Middle frontal gyrus (tissue), 1 donor: ENCODE data around the gene CYLD.

Experiments
- DNase-seq: peaks from one replicate; pipeline ENCODE4 v3.0.0-alpha.2; 2015; ENCODE audit warnings: low spot score; ENCODE audit errors: extremely low spot score

CYLD gene

DNA sequence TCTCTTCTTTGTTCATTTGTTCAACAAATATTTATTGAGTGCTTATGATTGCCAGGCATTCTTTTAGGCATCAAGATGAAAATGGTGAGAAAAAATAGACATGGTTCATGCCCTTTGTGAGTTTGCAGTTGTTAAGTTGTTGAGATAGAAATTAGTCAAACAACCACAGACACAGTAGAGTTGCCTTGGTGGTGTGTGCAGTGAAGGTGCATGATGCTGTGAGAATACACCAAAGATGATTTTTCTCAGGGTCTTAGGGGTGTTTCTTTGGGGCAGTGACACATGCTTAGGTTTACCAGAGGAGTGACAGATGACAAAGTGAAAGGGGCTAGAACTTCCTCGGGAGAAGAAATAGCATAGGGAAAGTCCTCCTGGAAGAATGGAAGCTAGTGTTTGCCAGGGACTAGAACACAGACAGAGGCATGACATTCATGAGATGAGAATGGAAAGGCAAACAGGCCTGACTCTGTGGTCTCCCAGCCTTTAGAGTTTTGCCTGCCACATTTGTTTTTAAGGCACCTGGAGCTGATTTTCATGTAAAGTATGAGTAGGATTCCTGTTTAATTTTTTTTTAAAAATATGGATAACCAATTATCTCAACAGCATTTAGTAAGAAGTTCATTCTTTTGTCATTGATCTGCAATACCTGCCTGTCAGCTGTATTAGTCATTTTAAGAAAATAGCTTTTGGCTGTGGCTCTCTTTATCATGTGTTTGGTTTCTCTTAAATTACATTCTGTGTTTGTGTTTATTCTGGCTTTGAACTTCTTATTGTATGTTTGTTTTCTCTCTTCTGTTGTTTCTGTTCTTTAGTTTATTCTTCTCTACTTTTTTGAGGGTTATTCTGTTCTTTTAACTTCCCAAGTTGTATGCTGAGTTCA, 36.6 kb downstream of the CYLD start:
- no peak for DNase-seq

DNA sequence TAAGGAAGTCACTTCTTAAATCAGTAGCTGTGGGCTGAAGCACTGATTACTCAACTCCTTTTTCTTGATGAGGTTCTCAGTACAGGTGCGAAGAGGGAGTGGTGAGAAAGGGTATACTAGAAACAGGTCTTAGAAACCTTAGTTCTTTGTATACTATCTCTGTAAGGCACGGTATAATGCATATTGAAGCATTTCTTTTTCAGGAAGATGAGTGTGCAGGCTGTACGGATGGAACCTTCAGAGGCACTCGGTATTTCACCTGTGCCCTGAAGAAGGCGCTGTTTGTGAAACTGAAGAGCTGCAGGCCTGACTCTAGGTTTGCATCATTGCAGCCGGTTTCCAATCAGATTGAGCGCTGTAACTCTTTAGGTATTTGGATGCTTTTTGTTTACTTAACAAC, 39.2 kb downstream of the CYLD start:
- DNase-seq = no peak

DNA sequence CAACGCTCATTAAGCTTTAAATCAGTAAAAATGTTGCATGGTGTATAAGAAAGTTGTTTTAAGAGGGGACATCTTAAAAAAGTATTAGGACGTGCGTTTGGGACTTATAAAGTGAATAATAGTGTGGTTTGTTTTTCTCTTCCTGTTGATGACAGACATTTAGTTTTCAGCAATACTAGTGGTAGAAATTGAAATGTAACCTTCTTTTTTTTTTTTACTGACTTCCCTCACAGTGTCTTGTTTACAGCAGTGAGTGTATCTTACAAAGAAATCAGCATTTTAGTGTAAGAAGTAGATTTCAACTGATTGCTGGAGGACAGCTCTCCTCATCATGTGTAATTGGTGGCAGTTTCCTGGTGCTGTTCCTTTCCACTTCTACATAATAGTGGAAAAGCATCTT, 39.6 kb downstream of the CYLD start:
- no peak for DNase-seq

DNA sequence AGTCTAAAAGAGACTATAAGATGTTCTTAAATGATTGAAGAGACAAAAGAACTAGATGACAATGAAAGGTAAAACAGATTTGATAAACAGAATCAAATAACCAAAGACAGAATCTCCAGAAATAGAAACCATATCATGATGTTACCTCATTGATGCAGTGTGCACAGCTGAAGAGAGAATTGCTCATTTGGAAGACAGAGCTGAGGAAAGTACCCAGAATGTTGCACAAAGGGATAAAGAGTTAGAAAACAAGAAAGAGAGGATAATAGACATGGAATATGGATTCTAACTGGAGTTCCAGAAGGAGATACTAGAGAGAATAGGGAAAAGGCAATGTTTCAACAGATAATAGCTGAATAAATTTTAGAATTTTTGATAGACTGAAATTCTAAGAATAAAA, 47.9 kb downstream of the CYLD start:
- DNase-seq = no peak

DNA sequence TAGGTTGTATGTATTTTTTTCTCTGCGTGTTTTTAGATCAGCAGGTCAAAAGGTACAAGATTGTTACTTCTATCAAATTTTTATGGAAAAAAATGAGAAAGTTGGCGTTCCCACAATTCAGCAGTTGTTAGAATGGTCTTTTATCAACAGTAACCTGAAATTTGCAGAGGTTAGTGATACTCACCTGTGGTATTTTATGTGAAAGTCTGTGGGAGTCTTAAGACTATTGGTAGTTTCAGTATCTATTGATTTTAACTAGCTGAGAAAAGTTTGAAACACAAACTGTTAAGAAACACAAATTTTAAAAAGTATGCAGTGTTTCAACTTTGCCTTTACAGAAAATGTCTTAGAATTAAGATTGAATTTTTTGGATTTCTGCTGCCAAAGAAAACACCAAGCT, 49.6 kb downstream of the CYLD start:
- no peak for DNase-seq

DNA sequence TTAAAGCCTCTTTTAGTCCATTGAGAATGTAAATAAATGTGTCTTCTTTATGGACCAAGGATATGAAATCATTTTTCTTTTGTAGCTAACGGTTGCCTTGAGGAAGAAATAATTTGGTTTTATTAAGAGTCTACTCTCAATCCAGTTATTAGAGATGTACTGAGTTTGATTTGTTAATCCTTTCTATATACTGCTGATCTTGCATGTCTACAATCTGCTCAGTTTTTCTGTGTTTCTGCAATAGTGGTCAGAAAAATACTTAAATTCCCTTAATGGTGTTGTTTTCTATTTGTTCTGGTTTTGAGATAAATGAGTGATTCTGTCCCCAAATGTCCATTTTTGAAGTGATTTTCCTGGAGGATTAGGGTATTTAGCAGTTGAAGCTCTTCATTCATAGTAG, 54.9 kb downstream of the CYLD start:
- DNase-seq = no peak

DNA sequence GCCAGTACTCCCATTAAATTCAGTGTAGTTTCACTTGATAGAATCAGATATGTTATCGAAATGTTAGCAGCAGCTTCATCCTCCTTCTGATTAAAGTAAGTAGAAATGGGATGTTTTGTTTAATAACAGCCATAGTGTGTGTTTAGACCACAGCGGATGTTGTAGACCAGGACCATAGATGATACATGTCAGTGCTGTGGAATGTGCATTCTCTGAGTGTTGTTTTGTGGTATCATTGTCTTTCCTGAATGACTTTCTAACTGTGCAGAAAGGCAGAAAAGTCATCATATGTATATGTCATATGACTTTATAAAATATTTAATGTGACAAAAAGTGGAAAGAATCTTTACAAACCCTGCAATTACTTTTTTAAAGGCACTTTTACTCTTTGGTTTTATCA, 55.6 kb downstream of the CYLD start:
- no peak for DNase-seq

DNA sequence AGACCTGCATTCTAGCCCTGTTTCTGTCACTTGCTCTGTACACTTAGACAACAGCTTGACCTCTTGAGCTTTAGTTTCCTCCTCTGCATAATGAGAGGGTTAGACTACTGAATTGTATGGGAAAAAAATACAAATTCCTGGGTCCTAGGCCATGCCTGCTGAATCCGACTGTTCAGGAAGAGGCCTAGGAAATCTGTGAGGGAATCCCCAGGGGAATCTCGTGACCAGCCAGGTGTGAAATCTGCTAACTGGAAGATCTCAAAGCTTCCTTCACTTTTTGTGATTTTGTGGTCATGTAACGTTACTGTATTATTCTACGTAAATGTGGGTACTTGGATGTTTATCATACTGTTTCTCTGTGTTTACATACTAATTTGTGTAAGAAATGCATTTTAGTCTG, 58.2 kb downstream of the CYLD start:
- no peak for DNase-seq

DNA sequence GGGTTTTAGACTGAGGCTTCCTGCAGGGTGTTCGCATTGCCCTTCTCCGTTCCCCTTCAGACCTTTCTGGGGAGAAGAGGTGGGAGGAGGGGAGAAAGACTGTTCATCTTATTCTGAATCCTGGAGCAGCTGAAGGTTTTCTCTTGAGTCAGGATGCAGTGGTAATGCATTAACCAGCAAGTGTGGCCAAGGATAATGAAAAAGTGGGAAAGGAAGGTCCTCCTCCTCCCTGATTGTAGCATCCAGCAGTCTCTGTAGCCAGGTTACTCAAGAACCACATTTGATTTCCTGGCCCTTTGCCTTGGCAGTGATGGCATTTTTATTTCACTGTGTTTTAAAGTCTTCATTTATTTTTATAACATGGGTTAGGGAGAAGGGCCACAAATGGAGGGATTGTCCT, 59.1 kb downstream of the CYLD start:
- no peak for DNase-seq

DNA sequence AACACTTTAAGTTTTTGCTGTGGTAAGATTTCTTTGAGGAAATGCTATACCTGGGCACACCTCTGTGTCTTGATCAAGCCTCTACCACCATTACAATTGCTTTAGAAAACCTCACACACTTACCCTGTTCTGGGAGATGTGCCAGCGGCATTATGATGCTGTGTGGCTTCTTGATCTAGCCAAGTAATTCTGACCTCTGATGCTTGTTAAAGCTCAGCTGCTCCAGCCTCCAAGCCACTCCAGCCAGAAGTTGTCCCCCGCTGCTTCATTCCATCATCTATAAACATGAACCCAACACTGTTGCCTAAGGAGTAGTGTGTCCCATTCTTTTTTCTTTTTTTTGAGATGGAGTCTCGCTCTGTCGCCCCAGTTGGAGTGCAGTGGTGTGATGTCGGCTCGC, 60.1 kb downstream of the CYLD start:
- DNase-seq = no peak

DNA sequence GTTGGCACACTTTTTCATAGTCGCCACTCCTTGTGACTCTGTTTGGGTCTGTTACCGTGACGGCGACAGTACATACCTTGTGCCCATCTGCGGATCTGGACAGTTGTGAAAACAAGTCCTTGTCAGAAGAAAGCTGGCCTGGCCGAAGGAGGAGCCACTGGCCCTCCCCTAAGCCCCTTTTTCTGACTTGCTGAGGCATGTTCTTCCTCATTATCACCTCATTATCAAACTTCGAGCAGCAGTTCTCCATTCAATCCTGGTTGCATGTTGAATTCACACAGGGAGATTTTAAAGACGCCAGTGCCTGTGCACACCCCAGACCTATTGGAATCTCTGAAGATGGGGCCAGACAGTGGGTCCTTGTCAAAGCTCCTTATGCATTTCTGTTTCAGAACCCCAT, 61.1 kb downstream of the CYLD start:
- no peak for DNase-seq

DNA sequence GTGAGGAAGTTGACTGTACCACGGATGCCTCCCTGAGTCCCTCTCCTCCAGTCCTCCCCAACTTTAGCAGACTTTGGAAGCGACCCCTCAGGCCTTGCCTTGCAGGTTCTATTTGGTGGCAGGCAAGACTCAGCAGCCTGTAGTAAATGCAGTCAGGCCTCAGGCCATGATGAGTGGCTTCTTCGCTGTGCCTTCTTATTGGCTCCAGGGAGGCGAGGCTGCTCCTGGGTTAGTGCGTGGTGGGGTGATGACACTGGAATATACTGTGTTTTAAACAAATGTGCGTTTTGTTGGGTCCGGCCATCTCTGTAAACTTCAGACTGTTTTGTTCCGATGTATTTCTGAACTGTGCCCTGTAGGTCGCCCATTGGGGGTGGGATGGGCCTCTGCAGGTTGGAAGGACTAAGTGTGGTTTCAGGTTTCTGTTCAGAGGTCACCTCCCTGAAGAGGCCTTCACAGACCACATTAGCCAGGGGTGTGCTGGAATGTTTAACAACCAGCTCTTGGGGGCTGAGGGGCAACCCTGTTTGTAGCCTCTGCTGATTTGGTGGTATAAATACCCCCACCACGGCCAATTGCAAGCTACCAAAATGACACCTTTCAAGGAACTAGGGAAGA, 62.5 kb downstream of the CYLD start:
- DNase-seq = no peak

DNA sequence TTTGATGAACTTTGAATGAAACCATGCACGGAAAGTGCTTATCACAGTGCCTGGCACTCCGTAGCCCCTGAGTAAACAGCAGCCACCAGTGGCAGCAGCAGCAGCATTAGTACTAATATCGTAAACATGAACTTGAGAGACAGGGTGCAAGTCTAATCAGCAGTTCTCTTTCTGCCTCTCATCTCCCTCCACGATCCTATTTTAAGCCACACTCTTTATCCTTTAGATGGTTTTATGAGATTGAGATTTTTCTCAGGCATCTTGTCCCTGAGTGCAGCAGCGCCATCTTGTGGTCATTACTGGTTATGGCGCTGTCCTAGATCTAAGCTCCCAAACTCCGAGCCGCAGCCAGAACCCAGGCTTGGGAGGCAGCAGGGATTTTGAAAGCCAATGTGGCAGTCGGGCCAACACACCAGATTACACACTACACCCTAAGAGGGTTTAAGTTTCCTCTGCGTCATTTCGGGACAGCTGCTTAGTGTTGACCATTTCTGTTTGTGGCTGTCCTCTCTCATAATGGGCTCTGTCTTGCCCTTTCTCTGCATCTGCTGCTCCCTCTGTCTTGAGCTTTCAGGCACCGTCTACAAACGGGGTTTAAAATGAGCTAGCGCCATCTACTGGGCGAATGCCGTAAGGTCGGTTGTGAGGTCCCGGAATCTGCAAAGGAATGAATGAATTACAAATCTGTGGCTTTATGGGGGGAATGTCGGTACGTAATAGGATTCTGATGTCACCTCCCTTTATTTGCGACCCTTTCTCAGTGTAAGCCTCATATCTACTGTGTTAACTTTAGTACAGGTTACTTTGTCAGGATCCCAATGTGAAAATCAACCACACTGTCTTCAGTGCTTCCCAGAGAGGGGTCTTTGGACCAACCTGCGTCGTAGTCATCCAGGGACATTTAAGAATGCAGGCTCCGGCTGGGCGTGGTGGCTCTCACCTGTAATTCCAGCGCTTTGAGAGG, 64.5 kb downstream of the CYLD start:
- DNase-seq = peak; percentile 89

DNA sequence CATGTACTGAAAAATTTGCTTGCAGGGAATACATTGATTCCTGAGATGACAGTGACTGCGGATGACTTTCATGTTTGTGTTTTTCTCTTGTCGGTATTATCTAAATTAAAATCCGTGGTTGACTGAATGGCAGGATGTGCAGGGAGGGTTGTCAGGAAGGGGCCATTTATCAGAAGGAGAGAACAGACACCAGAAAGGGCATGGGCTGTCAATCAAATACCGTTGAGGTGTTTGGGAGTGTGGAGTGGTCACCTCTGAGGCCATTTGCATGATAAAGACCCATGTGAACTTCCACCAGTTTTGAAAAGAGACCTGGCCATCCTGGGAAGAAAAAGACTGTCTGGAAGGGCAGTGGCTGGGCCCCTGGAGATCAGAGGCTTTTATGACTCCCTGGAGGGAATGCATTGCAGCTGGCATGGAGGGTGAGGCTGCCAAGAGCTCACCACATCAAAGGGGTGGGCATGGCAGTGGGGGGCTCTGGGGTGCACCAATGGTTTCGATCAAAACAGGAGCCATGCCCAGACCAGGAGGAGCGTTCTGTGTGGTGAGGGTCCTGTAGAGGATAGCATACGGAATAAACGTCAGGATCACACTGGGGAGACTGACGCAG, 67.1 kb downstream of the CYLD start:
- no peak for DNase-seq

DNA sequence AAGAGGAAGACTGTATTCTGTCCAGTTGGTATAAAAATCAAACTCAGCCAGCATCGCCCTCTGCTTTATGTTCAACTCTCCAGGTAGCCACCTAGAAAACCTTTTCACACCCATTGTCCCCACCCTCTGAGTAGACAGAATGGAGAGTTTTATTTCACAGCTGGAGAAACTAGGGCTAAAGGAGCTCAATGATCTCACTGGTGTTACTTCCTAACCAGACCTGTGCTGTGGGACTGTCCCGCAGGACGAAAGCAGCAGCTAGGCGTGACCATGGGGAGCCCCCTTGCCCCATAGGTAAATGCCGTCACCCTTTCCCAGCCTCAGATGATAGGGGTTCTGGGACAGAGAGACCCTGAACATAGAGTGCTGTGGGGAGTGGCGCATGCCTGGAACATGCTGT, 67.7 kb downstream of the CYLD start:
- DNase-seq = no peak

DNA sequence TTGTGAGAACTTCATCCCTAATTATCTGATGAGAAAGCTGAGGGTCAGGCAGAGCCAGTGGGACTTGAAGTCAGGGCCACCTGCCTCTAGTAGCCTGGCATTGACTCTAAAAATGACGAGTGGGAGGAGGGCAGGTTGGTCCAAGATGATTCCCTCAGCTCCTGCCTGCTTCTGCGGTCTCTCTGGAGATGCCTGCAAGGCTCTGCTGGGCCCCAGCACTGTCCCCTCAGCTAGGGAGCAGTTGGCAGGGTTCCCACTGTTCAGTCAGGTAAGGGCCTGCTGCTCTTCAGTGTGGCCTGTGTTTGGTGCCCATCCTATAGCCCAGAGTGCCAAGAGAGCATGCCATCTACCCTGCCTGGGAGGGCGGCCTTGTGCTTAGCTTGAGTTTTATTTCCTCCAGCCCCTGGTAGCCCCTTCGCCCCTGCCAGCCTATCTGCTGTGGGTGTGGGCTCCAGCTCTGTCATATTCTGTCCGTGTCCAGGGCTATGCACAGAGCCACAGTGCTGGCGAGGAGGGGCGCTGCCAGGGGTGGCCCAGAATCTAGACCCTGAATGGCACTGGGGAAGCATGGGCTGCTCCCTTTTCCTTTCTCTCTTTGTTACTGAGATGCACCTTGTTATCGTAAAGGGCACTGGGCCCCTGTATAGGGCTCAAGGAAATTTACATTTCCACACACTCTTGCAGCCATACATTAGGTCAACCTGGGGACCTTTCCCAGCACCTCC, 68.5 kb downstream of the CYLD start:
- DNase-seq = no peak

DNA sequence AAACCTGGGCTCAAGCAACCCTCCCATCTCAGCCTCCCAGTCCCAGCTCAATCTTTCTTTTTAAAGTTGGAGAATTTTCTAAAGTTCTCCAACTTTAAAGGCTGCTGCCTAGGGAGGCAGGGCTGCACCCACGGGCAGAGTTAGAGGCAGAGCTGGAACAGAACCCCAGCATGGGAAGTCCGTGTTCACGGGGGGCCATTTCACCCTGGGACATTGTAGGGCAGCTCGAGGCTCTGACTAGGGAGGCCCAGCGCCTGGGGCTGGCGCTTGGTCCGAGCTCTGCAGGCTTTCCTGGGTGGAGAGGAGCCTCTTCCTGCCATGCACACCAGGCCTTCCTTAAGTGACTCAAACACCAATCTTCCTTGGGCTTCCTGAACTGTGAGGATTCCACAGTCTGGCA, 70.2 kb downstream of the CYLD start:
- DNase-seq = no peak

DNA sequence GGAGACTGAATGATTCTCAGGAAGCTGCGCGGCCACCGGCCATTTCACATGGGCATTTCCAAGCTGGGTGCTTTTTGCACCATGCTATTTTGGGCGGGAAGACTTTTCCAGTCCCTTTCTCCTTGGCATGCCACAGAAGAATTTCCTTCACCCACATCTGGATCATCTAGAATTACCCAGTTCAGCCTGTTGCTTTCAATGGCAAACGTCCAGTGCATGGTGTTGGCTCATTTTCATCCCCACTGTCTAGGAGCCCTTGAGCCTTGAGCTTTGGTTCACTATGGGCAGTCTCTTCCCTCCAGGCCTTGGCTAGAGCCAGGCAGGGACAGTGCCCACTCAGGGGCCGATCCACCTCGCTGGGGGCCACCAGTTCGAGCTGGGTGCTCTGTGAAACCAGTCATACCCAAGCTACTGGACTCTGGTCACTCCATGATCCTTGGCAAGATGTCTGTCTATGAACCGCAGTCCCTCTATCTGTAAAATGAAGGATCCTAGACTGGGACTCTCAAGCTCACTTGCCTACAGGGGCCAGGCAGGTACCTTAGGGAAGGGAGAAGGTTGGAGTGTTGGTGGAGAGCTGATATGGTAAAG, 71.1 kb downstream of the CYLD start:
- DNase-seq = no peak

DNA sequence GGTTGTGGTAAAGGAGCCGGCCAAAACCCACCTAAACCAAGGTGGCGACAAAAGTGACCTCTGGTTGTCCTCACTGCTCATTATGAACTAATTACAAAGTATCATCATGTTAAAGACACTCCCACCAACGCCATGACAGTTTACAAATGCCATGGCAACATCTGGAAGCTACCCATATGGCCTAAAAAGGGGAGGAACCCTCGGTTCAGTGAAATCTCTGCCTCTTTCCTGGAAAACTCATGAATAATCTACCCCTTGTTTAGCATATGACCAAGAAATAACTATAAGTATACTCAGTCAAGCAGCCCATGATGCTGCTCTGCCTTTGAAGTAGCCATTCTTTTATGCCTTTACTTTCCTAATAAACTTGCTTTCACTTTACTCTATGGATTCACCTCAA, 72.2 kb downstream of the CYLD start:
- DNase-seq = no peak

DNA sequence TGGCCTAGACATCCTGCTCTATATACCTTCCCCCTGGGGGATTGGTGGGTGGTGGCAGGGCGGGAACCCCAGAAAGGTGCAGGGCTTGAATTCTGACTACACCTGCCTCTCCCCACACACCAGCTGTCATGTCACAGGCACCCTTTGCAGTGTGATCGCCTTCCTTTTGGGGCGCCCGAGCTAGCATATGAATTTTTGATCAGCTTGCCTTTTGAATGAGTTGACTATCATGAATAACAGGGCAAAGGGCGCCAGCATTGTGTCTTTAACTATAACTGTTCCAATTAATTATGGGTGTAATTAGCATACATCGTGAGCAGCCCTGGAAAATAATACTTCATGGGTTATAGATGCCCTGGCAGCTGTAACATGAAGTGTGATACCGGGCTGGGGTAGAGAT, 72.7 kb downstream of the CYLD start:
- DNase-seq = no peak

DNA sequence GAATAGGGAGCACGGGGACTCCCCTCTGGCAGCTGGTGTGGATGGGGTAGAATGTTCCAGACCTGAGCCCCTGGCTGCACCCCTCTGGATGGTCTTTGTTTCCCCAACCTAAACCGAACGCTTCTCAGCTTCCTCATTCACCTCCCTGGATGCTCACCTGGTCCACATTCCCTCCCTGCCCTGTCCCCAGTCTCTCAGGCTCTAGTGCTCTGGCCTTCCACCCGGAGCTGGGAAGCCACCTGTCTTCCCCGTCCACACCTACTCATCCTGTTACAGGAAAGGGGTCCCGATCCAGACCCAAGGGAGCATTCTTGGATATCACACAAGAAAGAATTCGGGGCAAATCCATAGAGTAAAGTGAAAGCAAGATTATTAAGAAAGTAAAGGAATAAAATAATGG, 73.5 kb downstream of the CYLD start:
- DNase-seq = no peak
